GM18951 (cell line): ENCODE data around the gene ERVV-1.
"Not testable (repeated sequence)": the region's sequence is repeated elsewhere in the genome, so short reads cannot be mapped to it uniquely, and the experiment has no call there.

Experiments used
- POLR2A ChIP-seq: IDR thresholded peaks from 4 replicates; pipeline ENCODE4 v1.6.1; 2011; ENCODE audit warnings: mild to moderate bottlenecking; ENCODE audit not compliant: insufficient read length, insufficient read depth; ENCODE audit errors: extremely low read depth
- in situ Hi-C: fragments of 300-500 bp; cut with MboI; formaldehyde crosslinking; loops from one replicate; pipeline ENCODE4 v1.12.0; 2022; ENCODE audit warnings: low sequenced_read_pairs, mixed read lengths, inconsistent platforms; ENCODE audit not compliant: unreplicated experiment

Gene ERVV-1

DNA sequence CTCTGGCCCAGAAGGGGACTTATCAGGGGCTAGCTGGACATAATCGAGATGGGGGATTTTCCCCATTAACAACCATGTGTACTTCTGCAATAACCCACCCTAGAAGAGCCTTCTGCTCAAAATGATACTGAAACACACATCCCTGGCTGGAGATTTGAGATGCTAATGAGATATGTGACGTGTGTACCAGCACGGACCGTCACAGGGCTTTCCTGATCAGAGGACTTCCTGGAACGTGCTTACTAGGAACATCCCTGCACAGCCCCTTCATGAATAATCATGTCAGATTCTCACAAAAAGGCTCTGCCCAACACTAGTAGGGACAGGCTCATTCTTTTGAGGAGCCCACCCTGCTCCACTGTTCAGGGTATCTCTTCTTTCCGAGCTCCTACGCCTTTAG, 6.5 kb upstream of the ERVV-1 start:
- in situ Hi-C loops: no loop called here
- TF ChIP-seq POLR2A: no peak

DNA sequence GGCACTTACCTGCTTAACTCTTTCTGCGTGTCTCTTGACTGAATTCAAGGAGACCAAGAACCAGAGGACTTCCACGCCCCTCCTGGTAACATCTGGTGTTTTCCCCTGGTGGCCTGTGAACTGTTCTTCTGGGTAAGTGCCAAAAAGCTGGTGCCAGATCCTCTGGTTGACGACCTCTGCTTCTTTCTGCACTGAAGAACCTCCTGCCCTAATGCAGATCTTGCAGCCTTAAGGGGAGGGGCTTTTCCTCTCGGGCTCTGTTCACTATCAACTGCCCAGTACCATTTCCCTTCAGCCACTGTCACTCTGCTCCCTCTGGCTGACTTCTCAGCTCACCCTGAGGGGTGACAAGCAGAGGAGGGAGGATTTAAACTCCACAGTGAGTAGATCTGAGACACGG, 6.1 kb upstream of the ERVV-1 start:
- no peak for TF ChIP-seq POLR2A
- in situ Hi-C loops: no loop called here

GRCh38 chr19:53008061-53008778, 5.5 kb upstream of the ERVV-1 start:
- in situ Hi-C loops: no loop called here
- TF ChIP-seq POLR2A: no peak

DNA sequence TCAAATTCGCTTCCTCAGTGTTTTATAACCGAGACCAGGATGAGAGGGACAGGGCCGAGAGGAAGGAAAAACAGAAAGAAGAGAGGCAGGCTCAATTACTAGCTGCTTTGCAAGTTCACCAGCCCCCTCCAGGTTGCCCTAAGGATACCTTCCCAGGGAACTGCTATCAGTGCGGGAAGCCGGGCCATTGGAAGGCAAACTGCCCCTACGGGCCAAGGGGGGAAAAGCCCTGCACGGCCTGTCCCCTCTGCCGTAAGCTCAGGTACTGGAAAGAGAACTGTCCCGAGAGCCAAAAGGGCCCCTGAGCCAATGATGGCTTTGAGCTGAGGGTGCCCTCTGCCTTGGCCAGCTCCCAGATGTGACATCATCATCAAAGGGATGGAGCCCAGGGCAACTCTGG, 3.2 kb upstream of the ERVV-1 start:
- TF ChIP-seq POLR2A: no peak
- in situ Hi-C loops: no loop called here

- in situ Hi-C loops: no loop called here
- TF ChIP-seq POLR2A: no peak
Measured at GRCh38 chr19:53012006-53012405, 1.7 kb upstream of the ERVV-1 start.

GRCh38 chr19:53015159-53015558, 1.4 kb downstream of the ERVV-1 start:
- in situ Hi-C loops: no loop called here
- TF ChIP-seq POLR2A: no peak

DNA sequence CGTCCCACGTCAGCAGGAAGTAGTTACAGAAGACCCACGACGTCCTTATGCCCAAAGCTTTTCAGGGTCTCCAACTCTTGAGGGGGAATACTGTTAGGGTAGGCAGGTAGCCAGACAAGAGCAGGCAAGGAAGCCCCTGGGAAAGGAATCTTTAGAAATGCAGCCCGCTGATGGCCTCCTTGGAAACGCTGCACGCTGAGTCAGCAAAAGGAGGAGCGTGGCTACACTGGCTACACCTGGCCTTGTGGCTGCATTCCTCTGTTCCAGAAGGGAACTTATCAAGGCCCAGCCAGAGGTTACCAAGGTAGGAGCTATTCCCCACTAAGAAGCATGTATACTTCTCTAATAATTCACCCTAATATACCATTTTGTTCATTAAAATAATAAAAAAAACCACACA, 2.0 kb downstream of the ERVV-1 start:
- TF ChIP-seq POLR2A: no peak
- in situ Hi-C loops: no loop called here

GRCh38 chr19:53019684-53020083, 6.0 kb downstream of the ERVV-1 start:
- in situ Hi-C loops: no loop called here
- no peak for TF ChIP-seq POLR2A

- in situ Hi-C loops: not testable (repeated sequence)
Measured at GRCh38 chr19:53028306-53028705, 14.6 kb downstream of the ERVV-1 start.

- in situ Hi-C loops: no loop called here
Measured at GRCh38 chr19:53034054-53034453, 20.3 kb downstream of the ERVV-1 start.

GRCh38 chr19:53034948-53035675, 21.4 kb downstream of the ERVV-1 start:
- in situ Hi-C loops: no loop called here
- TF ChIP-seq POLR2A: no peak

More at GRCh38 chr19:53034054-53034453, 20.3 kb downstream of the ERVV-1 start:
- TF ChIP-seq POLR2A: no peak

GRCh38 chr19:53037101-53038097, 23.7 kb downstream of the ERVV-1 start:
- no peak for TF ChIP-seq POLR2A
- in situ Hi-C loops: no loop called here

DNA sequence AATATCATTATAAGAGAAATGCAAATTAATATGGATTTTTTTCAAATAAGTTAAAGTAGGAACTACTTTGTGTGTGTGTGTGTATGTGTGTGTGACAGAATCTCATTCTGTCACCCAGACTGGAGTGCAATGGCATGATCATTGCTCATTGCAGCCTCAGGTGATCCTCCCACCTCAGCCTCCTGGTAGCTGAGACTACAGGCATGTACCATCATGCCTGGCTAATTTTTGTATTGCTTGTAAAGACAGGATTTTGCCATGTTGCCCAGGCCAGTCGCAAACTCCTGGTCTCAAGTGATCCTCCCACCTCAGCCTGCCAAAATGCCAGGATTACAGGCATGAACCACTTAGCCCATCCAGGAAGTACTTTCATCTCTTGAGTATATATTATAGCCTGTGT, 27.6 kb downstream of the ERVV-1 start:
- in situ Hi-C loops: no loop called here
- TF ChIP-seq POLR2A: no peak

DNA sequence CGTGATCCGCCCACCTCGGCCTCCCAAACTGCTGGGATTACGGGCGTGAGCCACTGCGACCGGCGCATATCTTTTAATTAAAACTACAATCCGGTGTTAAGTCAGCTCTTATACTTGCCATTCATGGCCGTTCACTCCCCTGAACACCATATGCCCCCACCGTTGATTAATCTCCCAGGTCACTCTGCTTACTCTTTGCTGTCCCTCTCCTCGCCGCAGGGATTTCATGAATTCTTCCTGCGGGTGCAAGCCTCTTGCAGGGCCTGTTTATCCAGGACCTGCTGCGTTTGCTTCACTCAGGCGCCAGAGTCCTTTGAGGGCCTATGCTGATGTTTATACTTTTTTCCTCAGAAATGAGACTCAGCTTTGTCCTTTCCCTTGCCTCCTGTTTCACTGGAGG, 31.8 kb downstream of the ERVV-1 start:
- TF ChIP-seq POLR2A: no peak
- in situ Hi-C loops: no loop called here

- in situ Hi-C loops: no loop called here
- TF ChIP-seq POLR2A: no peak
Measured at GRCh38 chr19:53047379-53047778, 33.7 kb downstream of the ERVV-1 start.
